GM19455 (cell line): ENCODE measurements around the gene LIN9.
"Not testable (repeated sequence)": the region's sequence is repeated elsewhere in the genome, so short reads cannot be mapped to it uniquely, and the experiment has no call there.

Experiments
- ATAC-seq: cut with Tn5 transposase; IDR thresholded peaks from one replicate; pipeline ENCODE4 v1.9.1; 2021; ENCODE audit not compliant: unreplicated experiment

Gene LIN9

GRCh38 chr1:226276077-226276682 lies 32.8 kb downstream of the LIN9 start:
- no peak for ATAC-seq

GRCh38 chr1:226274138-226274537 lies 34.8 kb downstream of the LIN9 start:
- ATAC-seq: no peak

GRCh38 chr1:226272233-226272902 lies 36.6 kb downstream of the LIN9 start:
- not testable (repeated sequence) for ATAC-seq

GRCh38 chr1:226268421-226269124 lies 40.4 kb downstream of the LIN9 start:
- ATAC-seq: no peak

- ATAC-seq: no peak
Observed at GRCh38 chr1:226261818-226262217, 47.1 kb downstream of the LIN9 start.

- no peak for ATAC-seq
Observed at GRCh38 chr1:226255380-226255779, 53.6 kb downstream of the LIN9 start.

GRCh38 chr1:226253933-226254332 lies 55.0 kb downstream of the LIN9 start:
- no peak for ATAC-seq

GRCh38 chr1:226252841-226253240 lies 56.1 kb downstream of the LIN9 start:
- ATAC-seq: not testable (repeated sequence)

GRCh38 chr1:226250511-226250910 lies 58.5 kb downstream of the LIN9 start:
- no peak for ATAC-seq

- no peak for ATAC-seq
Observed at GRCh38 chr1:226248796-226249195, 60.2 kb downstream of the LIN9 start.

GRCh38 chr1:226248091-226248490 lies 60.9 kb downstream of the LIN9 start:
- no peak for ATAC-seq

GRCh38 chr1:226239421-226239820 lies 69.5 kb downstream of the LIN9 start:
- ATAC-seq: no peak

GRCh38 chr1:226236826-226237225 lies 72.1 kb downstream of the LIN9 start:
- no peak for ATAC-seq

- ATAC-seq: no peak
Observed at GRCh38 chr1:226233806-226234205, 75.2 kb downstream of the LIN9 start.

GRCh38 chr1:226233293-226233692 lies 75.7 kb downstream of the LIN9 start:
- ATAC-seq: no peak

GRCh38 chr1:226226601-226227000 lies 82.4 kb downstream of the LIN9 start:
- no peak for ATAC-seq

- peak; percentile 80 for ATAC-seq
Observed at GRCh38 chr1:226223786-226224244, 85.1 kb downstream of the LIN9 start.

GRCh38 chr1:226223157-226223785 lies 85.7 kb downstream of the LIN9 start, which contains the start of gene MIXL1:
MIXL1 (plus strand) TSS chr1:226223664; CDS start chr1:226223682, 18 bp downstream.
- ATAC-seq: peak; percentile 44

- no peak for ATAC-seq
Observed at GRCh38 chr1:226222686-226223085, 86.3 kb downstream of the LIN9 start.

GRCh38 chr1:226220473-226221189 lies 88.3 kb downstream of the LIN9 start:
- ATAC-seq: no peak

- no peak for ATAC-seq
Observed at GRCh38 chr1:226217273-226217672, 91.7 kb downstream of the LIN9 start.
